Tibial artery (tissue), 4 donors: ENCODE data around the gene ARHGAP23.
A peak's percentile ranks its signal among the peaks of the same experiment; 100 is the strongest.
"Not testable (repeated sequence)": the region's sequence is repeated elsewhere in the genome, so short reads cannot be mapped to it uniquely, and the experiment has no call there.

ENCODE experiments used
- DNase-seq, 2 donors: peaks; one replicate each; pipeline ENCODE4 v3.0.0-alpha.2; 2019
- H3K27ac ChIP-seq, 2 donors: fragments of 200-600 bp; sonication (generic) in 1 of 2; 1 replicate in 1 of 2; 2 replicates in 1 of 2; pipeline ENCODE4 v1.5.1; 2018 to 2019; ENCODE audit warnings: mild to moderate bottlenecking in 1 of 2
- H3K27me3 ChIP-seq, 2 donors: fragments of 200-600 bp; sonication (generic) in 1 of 2; one replicate each; pipeline versions ENCODE4 v1.5.1 to v1.6.0; 2016 to 2019
- H3K36me3 ChIP-seq, 3 donors: fragments of 200-600 bp; sonication (generic) in 2 of 3; one replicate each; pipeline ENCODE4 v1.5.1; 2016 to 2019; ENCODE audit warnings: mild to moderate bottlenecking in 2 of 3
- H3K4me1 ChIP-seq, 4 donors: fragments of 200-600 bp; sonication (generic) in 2 of 4; 1 replicate in 3 of 4; 2 replicates in 1 of 4; pipeline ENCODE4 v1.5.1; 2016 to 2019
- H3K4me3 ChIP-seq, 2 donors: fragments of 200-600 bp; sonication (generic) in 1 of 2; 1 replicate in 1 of 2; 2 replicates in 1 of 2; pipeline ENCODE4 v1.5.1; 2018 to 2019; ENCODE audit warnings: mild to moderate bottlenecking in 2 of 2
- H3K9me3 ChIP-seq, 3 donors: fragments of 200-600 bp; sonication (generic) in 1 of 3; one replicate each; pipeline ENCODE4 v1.5.1; 2016 to 2019
- CTCF ChIP-seq, 2 experiments: fragments of 200-600 bp in 1 of 2; fragments of 450-650 bp in 1 of 2; IDR thresholded peaks; one replicate each; pipeline ENCODE4 v1.5.1; 2017 to 2019; ENCODE audit warnings: antibody characterized with exemption in 2 of 2, mild to moderate bottlenecking in 1 of 2, moderate library complexity in 1 of 2
- intact Hi-C: fragments of 100-400 bp; cut with DNase I; formaldehyde crosslinking; loops from one replicate; pipeline ENCODE4 v1.15.0; 2023; ENCODE audit warnings: low total_unique reads

The ARHGAP23 gene

GRCh38 chr17:38434178-38434665, 6.0 kb downstream of the ARHGAP23 start:
- Histone ChIP-seq H3K9me3 (no peaks in the 10 kb centered on the region), H3K4me1 (peaks cover 0 to 61% (median 34%) of the 10 kb centered on the region in 4 donors), H3K27me3 (no peaks in the 10 kb centered on the region), H3K4me3 (no peak overlapping the region), H3K27ac (peak overlapping the region; percentile 53 to 71), H3K36me3 (no peaks in the 10 kb centered on the region)
- DNase-seq: no peak
- TF ChIP-seq CTCF (IDR thresholded peaks at IDR 0.05): no peak
- intact Hi-C loops: no loop called here

GRCh38 chr17:38435795-38436194, 7.5 kb downstream of the ARHGAP23 start:
- Histone ChIP-seq H3K36me3 (no peaks in the 10 kb centered on the region), H3K4me3 (no peak overlapping the region), H3K27ac (peak overlapping the region; percentile 53 to 71), H3K27me3 (no peaks in the 10 kb centered on the region), H3K4me1 (peaks cover 0 to 61% (median 26%) of the 10 kb centered on the region in 4 donors), H3K9me3 (no peaks in the 10 kb centered on the region)
- intact Hi-C loops: no loop called here
- no peak for TF ChIP-seq CTCF (IDR thresholded peaks at IDR 0.05)
- DNase-seq: no peak

GRCh38 chr17:38436386-38436785, 8.1 kb downstream of the ARHGAP23 start:
- intact Hi-C loops: no loop called here
- H3K27me3 ChIP-seq: no peaks in the 10 kb centered on the region
- H3K4me1 ChIP-seq: peaks cover 0 to 61% (median 29%) of the 10 kb centered on the region in 4 donors
- peak overlapping the region; percentile 53 to 71 for H3K27ac ChIP-seq
- no peak for DNase-seq
- no peaks in the 10 kb centered on the region for H3K9me3 ChIP-seq
- no peak for TF ChIP-seq CTCF (IDR thresholded peaks at IDR 0.05)
- no peak overlapping the region for H3K4me3 ChIP-seq
- no peaks in the 10 kb centered on the region for H3K36me3 ChIP-seq

- peak overlapping the region; percentile 2 to 78 for H3K27ac ChIP-seq
- intact Hi-C loops, H3K27me3 ChIP-seq, H3K4me3 ChIP-seq, H3K36me3 ChIP-seq, DNase-seq, H3K9me3 ChIP-seq: not testable (repeated sequence)
- peaks cover 0 to 69% (median 34%) of the 10 kb centered on the region in 4 donors for H3K4me1 ChIP-seq
Observed at GRCh38 chr17:38437313-38437712, 9.0 kb downstream of the ARHGAP23 start.

GRCh38 chr17:38439436-38439835, 11.2 kb downstream of the ARHGAP23 start:
- no peak for DNase-seq
- peaks cover 0 to 80% (median 52%) of the 10 kb centered on the region in 4 donors for H3K4me1 ChIP-seq
- peak overlapping the region; percentile 4 to 78 for H3K27ac ChIP-seq
- TF ChIP-seq CTCF (IDR thresholded peaks at IDR 0.05): no peak
- intact Hi-C loops: no loop called here
- no peaks in the 10 kb centered on the region for H3K36me3 ChIP-seq
- no peaks in the 10 kb centered on the region for H3K9me3 ChIP-seq
- H3K27me3 ChIP-seq: no peaks in the 10 kb centered on the region
- no peak overlapping the region for H3K4me3 ChIP-seq

- intact Hi-C loops: no loop called here
- Histone ChIP-seq H3K27ac (peak overlapping the region; percentile 70 to 78), H3K4me1 (peaks cover 0 to 71% (median 49%) of the 10 kb centered on the region in 4 donors)
Observed at GRCh38 chr17:38440614-38441397, 12.5 kb downstream of the ARHGAP23 start.

More at GRCh38 chr17:38440614-38441397, 12.5 kb downstream of the ARHGAP23 start:
- no peaks in the 10 kb centered on the region for H3K9me3 ChIP-seq
- no peaks in the 10 kb centered on the region for H3K27me3 ChIP-seq
- H3K4me3 ChIP-seq: no peak overlapping the region
- TF ChIP-seq CTCF (IDR thresholded peaks at IDR 0.05): no peak
- DNase-seq: no peak
- no peaks in the 10 kb centered on the region for H3K36me3 ChIP-seq
